Kidney tubule cell (primary cell): ENCODE results near the gene C5orf63.
"Not testable (repeated sequence)": the region's sequence is repeated elsewhere in the genome, so short reads cannot be mapped to it uniquely, and the experiment has no call there.

ENCODE experiments used
- DNase-seq: peaks from one replicate; pipeline ENCODE4 v3.0.0-alpha.2; 2018; ENCODE audit warnings: low spot score

Gene C5orf63

GRCh38 chr5:127031147-127031862 is 42.0 kb downstream of the C5orf63 start:
- DNase-seq = no peak

- DNase-seq = peak; percentile 95
Observed at GRCh38 chr5:127030259-127031146, 42.8 kb downstream of the C5orf63 start, which contains the start of gene MARCHF3. MARCHF3 (minus strand) TSS chr5:127030558; CDS start chr5:126918171, 112,387 bp downstream.

GRCh38 chr5:127029581-127030258 is 43.6 kb downstream of the C5orf63 start:
- peak; percentile 81 for DNase-seq

- DNase-seq = no peak
Observed at GRCh38 chr5:127028822-127029457, 44.4 kb downstream of the C5orf63 start.

- DNase-seq = no peak
Observed at GRCh38 chr5:127027539-127027938, 45.8 kb downstream of the C5orf63 start.

- no peak for DNase-seq
Observed at GRCh38 chr5:127026166-127026565, 47.1 kb downstream of the C5orf63 start.

GRCh38 chr5:127025467-127025866 is 47.8 kb downstream of the C5orf63 start:
- no peak for DNase-seq

GRCh38 chr5:127024821-127025220 is 48.5 kb downstream of the C5orf63 start:
- DNase-seq = no peak

- DNase-seq = not testable (repeated sequence)
Observed at GRCh38 chr5:127023552-127024191, 49.6 kb downstream of the C5orf63 start.

- DNase-seq = no peak
Observed at GRCh38 chr5:127022846-127023245, 50.5 kb downstream of the C5orf63 start.

- no peak for DNase-seq
Observed at GRCh38 chr5:127019928-127020327, 53.4 kb downstream of the C5orf63 start.

GRCh38 chr5:127016722-127017121 is 56.6 kb downstream of the C5orf63 start:
- DNase-seq = not testable (repeated sequence)

GRCh38 chr5:127015716-127016115 is 57.6 kb downstream of the C5orf63 start:
- DNase-seq = no peak

- DNase-seq = no peak
Observed at GRCh38 chr5:127014573-127014972, 58.7 kb downstream of the C5orf63 start.

GRCh38 chr5:127013407-127013806 is 59.9 kb downstream of the C5orf63 start:
- DNase-seq = no peak

GRCh38 chr5:127012916-127013315 is 60.4 kb downstream of the C5orf63 start:
- peak; percentile 34 for DNase-seq

GRCh38 chr5:127011961-127012644 is 61.2 kb downstream of the C5orf63 start:
- peak; percentile 26 for DNase-seq

- DNase-seq = peak; percentile 89
Observed at GRCh38 chr5:127011153-127011552, 62.1 kb downstream of the C5orf63 start.

- DNase-seq = no peak
Observed at GRCh38 chr5:127010362-127010761, 62.9 kb downstream of the C5orf63 start.

- DNase-seq = no peak
Observed at GRCh38 chr5:127009784-127010183, 63.5 kb downstream of the C5orf63 start.
